Skeletal muscle tissue (tissue), 4 donors: ENCODE data around the gene ST6GALNAC3. TPM values are rescaled to one million over a fixed set of nuclear protein-coding genes. Genes with fewer than 3 reads are reported as not detected.

Experiments used
- H3K27ac ChIP-seq: one replicate; pipeline ENCODE4 v1.7.0; 2013; ENCODE audit warnings: mild to moderate bottlenecking, low read depth, low read length, inconsistent platforms
- H3K27me3 ChIP-seq, 3 donors: one replicate each; pipeline ENCODE4 v1.7.0; 2013; ENCODE audit warnings: low read length in 3 of 3; ENCODE audit not compliant: control insufficient read depth in 3 of 3, insufficient read depth in 3 of 3
- H3K36me3 ChIP-seq, 3 donors: one replicate each; pipeline ENCODE4 v1.7.0; 2013; ENCODE audit warnings: low read length in 3 of 3; ENCODE audit not compliant: control insufficient read depth in 3 of 3, insufficient read depth in 3 of 3
- H3K4me1 ChIP-seq, 3 donors: one replicate each; pipeline ENCODE4 v1.7.0; 2013; ENCODE audit warnings: low read length in 3 of 3, mild to moderate bottlenecking in 3 of 3; ENCODE audit not compliant: control insufficient read depth in 3 of 3, insufficient read depth in 3 of 3
- H3K4me3 ChIP-seq, 3 donors: one replicate each; pipeline ENCODE4 v1.7.0; 2013; ENCODE audit warnings: low read length in 3 of 3
- H3K9ac ChIP-seq, 3 donors: one replicate each; pipeline ENCODE4 v1.7.0; 2013; ENCODE audit warnings: low read length in 3 of 3, mild to moderate bottlenecking in 3 of 3, moderate library complexity in 2 of 3, low read depth in 1 of 3
- H3K9me3 ChIP-seq, 3 donors: one replicate each; pipeline ENCODE4 v1.7.0; 2013; ENCODE audit warnings: low read length in 3 of 3; ENCODE audit not compliant: control insufficient read depth in 3 of 3
- total RNA-seq: library from RNA; depleted of rRNA; stranded (reverse); fragments of >200 nt; gene quantifications from one replicate; pipeline ENCODE4 v1.2.3, GENCODE V29; 2014
- donor health status: Osteomylitis.

The ST6GALNAC3 gene
- total RNA-seq, 1 donor from 2014 or later, result 3.7 TPM

DNA sequence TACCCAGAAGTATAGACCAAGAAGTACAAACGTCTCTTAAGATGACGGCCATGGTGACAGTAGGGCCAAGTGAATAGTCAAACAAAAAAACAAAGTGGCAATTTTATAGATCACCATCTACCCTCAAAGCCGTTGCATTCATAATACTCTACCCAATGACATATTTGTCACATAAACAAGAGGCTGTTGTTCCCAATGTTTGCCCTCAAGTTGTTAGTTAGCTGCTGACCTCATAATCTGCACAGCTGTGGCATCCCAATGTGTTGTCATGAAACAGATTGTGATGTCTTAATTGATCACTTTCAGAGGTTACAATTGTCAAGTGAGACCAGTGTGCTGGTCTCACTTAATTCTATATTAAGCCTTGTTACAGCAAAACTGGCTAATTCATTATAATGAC, 333.8 kb downstream of the ST6GALNAC3 start:
- Histone ChIP-seq H3K9me3 (no peaks in the 10 kb centered on the region), H3K27me3 (no peaks in the 10 kb centered on the region), H3K4me1 (no peaks in the 10 kb centered on the region), H3K27ac (no peak overlapping the region), H3K36me3 (no peaks in the 10 kb centered on the region), H3K4me3 (no peak overlapping the region), H3K9ac (no peak overlapping the region)

DNA sequence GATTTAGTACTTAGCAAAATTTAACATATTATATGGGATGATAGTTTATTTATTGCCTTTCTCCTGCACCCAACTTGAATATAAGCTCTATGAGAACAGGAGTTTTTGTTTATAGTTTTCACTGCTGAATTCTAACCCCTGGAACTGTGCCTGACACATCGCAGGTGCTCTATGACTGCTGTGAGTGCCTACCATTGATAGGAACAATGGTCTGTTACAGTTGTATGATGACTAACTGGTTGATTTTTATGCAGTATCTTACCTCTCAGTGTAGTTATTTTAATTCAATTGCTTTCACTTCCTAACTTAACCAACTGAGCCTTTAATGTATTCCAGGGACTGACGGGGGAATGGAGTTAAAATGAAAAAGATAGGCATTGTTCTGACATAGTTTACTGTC, 336.0 kb downstream of the ST6GALNAC3 start:
- Histone ChIP-seq H3K27me3 (no peaks in the 10 kb centered on the region), H3K9me3 (no peaks in the 10 kb centered on the region), H3K27ac (no peak overlapping the region), H3K9ac (no peak overlapping the region), H3K4me1 (no peaks in the 10 kb centered on the region), H3K36me3 (no peaks in the 10 kb centered on the region), H3K4me3 (no peak overlapping the region)

- Histone ChIP-seq H3K4me3 (no peak overlapping the region), H3K36me3 (no peaks in the 10 kb centered on the region), H3K9ac (no peak overlapping the region), H3K4me1 (no peaks in the 10 kb centered on the region), H3K27ac (no peak overlapping the region), H3K27me3 (no peaks in the 10 kb centered on the region), H3K9me3 (no peaks in the 10 kb centered on the region)
Measured at GRCh38 chr1:76418531-76418930, 344.0 kb downstream of the ST6GALNAC3 start.

DNA sequence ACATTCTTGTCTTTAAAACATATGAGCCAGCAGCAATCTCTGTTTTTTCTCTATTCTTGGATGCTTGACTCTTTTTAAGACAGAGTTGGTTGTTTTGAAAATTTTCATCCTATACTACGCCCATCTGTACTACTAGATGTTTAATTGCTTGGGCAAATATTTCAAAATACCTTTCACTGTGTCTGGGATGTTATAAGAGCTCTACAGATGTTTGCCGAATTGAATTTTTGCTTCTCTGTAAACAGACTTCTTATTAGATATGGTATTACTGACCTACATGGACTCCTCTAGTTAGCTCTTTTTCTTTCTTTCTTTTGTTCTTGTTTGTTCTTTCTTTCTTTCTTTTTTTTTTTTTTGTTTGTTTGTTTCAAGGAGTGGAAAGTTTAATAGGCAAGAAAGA, 345.1 kb downstream of the ST6GALNAC3 start:
- no peak overlapping the region for H3K4me3 ChIP-seq
- H3K27me3 ChIP-seq, result no peaks in the 10 kb centered on the region
- no peaks in the 10 kb centered on the region for H3K36me3 ChIP-seq
- H3K4me1 ChIP-seq, result no peaks in the 10 kb centered on the region
- no peak overlapping the region for H3K27ac ChIP-seq
- H3K9me3 ChIP-seq, result no peaks in the 10 kb centered on the region
- no peak overlapping the region for H3K9ac ChIP-seq

DNA sequence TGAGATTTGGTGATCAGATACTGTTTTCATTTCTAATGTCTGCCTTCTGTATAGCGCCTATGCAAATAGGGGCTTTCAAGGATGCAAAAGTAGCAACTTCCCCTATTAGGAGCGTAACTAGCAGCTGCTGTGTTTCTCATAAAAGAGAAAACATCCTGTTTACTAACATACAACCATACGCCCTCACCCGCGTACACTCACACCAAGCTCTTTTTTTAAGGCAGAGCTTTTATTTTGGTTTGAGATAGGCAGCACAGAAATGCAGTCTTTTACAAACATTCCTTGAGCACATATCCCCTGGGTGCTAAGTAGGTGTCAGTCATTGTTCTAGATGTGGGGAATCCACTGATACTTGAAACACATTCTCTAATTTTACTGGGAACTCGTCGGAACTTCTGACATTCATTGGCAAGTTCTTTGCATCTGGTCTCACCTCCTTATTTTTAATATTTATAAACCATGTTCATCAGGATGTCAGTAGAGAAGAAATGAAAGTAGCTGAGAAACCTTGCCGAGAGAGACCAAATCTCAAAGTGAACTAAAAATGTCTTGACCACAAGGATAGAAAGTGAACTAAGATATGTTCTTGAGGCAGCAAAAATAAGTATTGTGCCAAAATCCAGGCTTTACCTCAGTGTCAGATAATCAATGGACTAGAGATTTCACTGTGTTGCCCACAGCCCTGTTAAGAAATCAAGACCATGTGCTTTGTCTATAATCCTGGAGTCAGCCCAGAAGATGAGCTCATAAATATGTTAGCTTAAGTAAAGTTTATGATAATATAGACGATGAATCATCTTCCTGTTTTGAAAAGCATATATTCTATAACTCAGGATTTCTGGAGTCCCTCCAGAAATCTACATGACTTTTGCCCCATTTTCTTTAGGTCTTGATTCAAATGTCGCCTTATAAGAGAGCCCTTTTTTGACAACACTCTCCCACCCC, 350.9 kb downstream of the ST6GALNAC3 start:
- Histone ChIP-seq H3K27me3 (no peaks in the 10 kb centered on the region), H3K36me3 (no peaks in the 10 kb centered on the region), H3K9ac (no peak overlapping the region), H3K4me3 (no peak overlapping the region), H3K4me1 (no peaks in the 10 kb centered on the region), H3K27ac (no peak overlapping the region), H3K9me3 (no peaks in the 10 kb centered on the region)

DNA sequence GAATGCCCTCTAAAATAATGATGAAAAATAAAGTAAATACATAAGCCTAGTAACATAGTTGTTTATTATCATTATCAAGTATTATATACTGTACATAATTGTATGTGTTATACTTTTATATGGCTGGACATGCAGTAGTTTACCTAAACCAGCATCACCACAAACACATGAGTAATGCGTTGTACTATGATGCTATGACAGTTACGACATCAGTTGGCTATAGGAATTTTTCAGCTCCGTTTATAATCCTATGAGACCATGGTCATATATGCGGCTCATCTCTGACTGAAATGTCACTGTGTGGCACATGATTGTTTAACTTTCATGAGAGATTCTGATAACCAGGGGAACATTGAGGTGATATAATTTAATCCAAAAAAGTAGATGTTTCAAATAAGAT, 352.1 kb downstream of the ST6GALNAC3 start:
- H3K36me3 ChIP-seq, result no peaks in the 10 kb centered on the region
- no peaks in the 10 kb centered on the region for H3K27me3 ChIP-seq
- no peaks in the 10 kb centered on the region for H3K4me1 ChIP-seq
- no peak overlapping the region for H3K4me3 ChIP-seq
- no peak overlapping the region for H3K27ac ChIP-seq
- no peaks in the 10 kb centered on the region for H3K9me3 ChIP-seq
- no peak overlapping the region for H3K9ac ChIP-seq

GRCh38 chr1:76428028-76428427, 353.5 kb downstream of the ST6GALNAC3 start:
- no peaks in the 10 kb centered on the region for H3K4me1 ChIP-seq
- no peak overlapping the region for H3K4me3 ChIP-seq
- no peaks in the 10 kb centered on the region for H3K9me3 ChIP-seq
- H3K27me3 ChIP-seq, result no peaks in the 10 kb centered on the region
- H3K27ac ChIP-seq, result no peak overlapping the region
- H3K9ac ChIP-seq, result no peak overlapping the region
- no peaks in the 10 kb centered on the region for H3K36me3 ChIP-seq

- H3K9ac ChIP-seq, result no peak overlapping the region
- H3K4me1 ChIP-seq, result no peaks in the 10 kb centered on the region
- no peaks in the 10 kb centered on the region for H3K27me3 ChIP-seq
- no peak overlapping the region for H3K4me3 ChIP-seq
- H3K27ac ChIP-seq, result no peak overlapping the region
- no peaks in the 10 kb centered on the region for H3K36me3 ChIP-seq
- no peaks in the 10 kb centered on the region for H3K9me3 ChIP-seq
Measured at GRCh38 chr1:76430531-76430930, 356.0 kb downstream of the ST6GALNAC3 start.

DNA sequence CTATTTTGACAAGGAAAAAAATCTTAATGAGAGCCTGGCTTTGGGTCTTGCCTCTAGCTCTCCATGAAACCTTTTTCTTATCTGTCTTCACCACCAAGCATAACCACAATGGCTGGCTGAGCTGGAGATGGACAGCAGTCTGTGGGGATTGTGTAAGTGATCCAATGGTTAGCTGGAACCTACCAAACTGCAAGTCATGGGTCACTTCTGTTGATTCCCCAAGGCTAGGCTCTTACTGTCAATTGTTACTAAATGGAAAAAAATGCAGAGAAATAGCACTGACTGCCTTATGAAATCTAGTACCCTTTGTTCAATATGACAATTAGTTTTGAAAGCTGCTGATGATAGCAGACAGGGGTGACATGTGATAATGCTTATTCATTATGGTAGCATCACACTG, 359.0 kb downstream of the ST6GALNAC3 start:
- H3K27me3 ChIP-seq, result no peaks in the 10 kb centered on the region
- no peak overlapping the region for H3K27ac ChIP-seq
- no peaks in the 10 kb centered on the region for H3K4me1 ChIP-seq
- H3K36me3 ChIP-seq, result no peaks in the 10 kb centered on the region
- H3K9ac ChIP-seq, result no peak overlapping the region
- H3K9me3 ChIP-seq, result no peaks in the 10 kb centered on the region
- H3K4me3 ChIP-seq, result no peak overlapping the region

GRCh38 chr1:76443217-76443616, 368.7 kb downstream of the ST6GALNAC3 start:
- Histone ChIP-seq H3K4me1 (no peaks in the 10 kb centered on the region), H3K27me3 (no peaks in the 10 kb centered on the region), H3K9ac (no peak overlapping the region), H3K27ac (no peak overlapping the region), H3K9me3 (no peaks in the 10 kb centered on the region), H3K4me3 (no peak overlapping the region), H3K36me3 (no peaks in the 10 kb centered on the region)
